Lower leg skin (tissue), 3 donors: Measurements from ENCODE around the gene FDX2.

Experiments
- CTCF ChIP-seq, 3 donors: fragments of 450-650 bp; IDR thresholded peaks; one replicate each; pipeline ENCODE4 v1.5.1; 2016; ENCODE audit warnings: antibody characterized with exemption in 3 of 3, mild to moderate bottlenecking in 3 of 3, moderate library complexity in 2 of 3
- POLR2A ChIP-seq, 2 donors: fragments of 450-650 bp; IDR thresholded peaks; one replicate each; pipeline ENCODE4 v1.6.1; 2016 to 2017; ENCODE audit warnings: antibody characterized with exemption in 2 of 2, mild to moderate bottlenecking in 1 of 2, moderate library complexity in 1 of 2

GRCh38 chr19:10271543-10272086 lies 44.2 kb downstream of the FDX2 start:
- TF ChIP-seq CTCF (IDR thresholded peaks at IDR 0.05), result no peak
- no peak for TF ChIP-seq POLR2A (IDR thresholded peaks at IDR 0.05)
